ENCODE results near the gene COPG2.

COPG2 gene

DNA sequence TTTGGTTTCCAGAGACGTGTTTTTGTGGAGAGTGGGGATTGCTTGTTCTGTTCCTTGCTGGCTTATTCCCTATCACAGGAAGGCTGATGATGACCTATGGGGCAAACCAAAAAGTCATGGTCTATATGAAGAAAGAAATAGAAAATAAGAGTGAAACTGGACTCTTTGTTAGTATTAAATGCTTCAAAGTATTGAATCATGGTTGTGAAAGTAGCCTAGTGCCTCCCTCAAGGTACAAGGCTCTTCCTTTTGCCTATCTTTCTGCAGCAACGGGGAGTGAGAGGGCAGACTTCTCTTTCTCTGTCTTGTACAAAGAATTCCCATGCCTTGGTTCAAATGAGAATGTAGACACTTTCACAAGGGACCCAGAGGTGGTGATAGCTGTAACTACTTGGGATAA, 167.6 kb downstream of the COPG2 start:
- no peak for DNase-seq (ENCODE audit: low read depth in 1 of 2, low spot score in 1 of 2)

DNA sequence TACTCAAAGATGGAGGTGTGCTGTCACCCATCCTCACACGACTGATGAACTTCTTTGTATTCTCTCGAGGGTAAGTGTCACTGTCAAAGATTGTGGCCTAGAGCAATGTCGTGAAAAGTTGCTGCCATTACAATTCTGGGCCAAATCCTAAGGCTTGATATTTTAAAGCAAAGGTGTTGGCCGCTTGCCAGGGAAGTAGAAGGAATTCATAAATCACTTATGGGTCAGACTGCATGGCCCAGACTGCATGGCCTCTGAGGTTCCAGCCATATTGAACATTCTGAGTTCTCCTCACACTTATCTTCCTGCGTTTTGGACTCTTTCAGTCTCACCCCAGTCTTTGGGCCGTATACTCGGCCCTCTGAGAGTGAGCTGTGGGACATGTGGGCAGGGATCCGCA, 168.1 kb downstream of the COPG2 start:
- DNase-seq (ENCODE audit: low read depth in 1 of 2, low spot score in 1 of 2) = no peak

DNA sequence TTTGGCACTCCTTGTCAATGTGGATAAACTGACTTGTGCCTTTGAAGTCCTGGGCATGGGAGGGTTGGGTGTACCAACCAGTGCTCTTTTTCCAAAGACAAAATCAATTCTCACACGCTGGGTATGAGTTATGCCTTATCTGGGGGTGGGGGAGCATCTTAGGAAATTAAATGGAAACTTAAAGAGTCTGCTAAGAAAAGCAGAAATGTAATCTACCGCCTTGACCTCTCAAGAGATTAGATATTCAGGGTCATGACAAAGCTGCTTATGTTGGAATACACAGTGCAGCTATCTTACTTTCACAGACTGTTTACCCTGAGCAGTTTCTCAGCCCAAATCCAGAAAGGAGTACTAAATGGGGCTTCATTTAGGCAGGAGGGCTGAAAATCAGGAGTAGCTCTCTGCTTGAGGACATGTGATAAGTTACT, 174.1 kb downstream of the COPG2 start:
- DNase-seq (ENCODE audit: low read depth in 1 of 2, low spot score in 1 of 2) = no peak

DNA sequence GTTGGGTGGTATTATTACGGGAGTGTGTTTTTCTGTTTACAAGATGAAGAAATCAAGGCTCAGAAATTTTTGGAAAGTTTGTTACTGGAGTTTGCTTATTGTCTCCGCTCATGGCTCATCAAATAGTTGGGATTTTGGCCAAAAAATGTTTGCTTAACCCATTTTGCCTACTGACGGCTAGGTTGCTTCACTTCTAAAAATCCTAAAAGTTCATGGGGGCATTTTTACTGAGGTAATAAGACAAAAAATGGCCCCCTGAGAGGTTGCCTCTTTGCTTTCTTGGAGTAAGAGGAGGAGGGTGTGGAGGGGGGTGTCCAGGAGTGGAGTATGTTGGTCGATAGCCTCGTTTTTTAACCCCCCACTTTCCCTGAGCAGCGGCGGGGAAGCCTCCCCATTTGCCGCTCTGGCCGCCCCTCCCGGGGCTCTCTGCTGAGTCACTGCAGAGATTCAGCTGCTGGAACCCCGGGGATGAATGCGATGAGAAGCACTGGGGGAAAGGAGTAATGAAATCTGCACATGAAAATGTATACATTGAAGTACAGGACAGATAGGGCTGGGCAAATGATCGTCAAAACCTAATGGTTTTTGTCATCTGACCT, 175.2 kb downstream of the COPG2 start:
- no peak for DNase-seq (ENCODE audit: low read depth in 1 of 2, low spot score in 1 of 2)

DNA sequence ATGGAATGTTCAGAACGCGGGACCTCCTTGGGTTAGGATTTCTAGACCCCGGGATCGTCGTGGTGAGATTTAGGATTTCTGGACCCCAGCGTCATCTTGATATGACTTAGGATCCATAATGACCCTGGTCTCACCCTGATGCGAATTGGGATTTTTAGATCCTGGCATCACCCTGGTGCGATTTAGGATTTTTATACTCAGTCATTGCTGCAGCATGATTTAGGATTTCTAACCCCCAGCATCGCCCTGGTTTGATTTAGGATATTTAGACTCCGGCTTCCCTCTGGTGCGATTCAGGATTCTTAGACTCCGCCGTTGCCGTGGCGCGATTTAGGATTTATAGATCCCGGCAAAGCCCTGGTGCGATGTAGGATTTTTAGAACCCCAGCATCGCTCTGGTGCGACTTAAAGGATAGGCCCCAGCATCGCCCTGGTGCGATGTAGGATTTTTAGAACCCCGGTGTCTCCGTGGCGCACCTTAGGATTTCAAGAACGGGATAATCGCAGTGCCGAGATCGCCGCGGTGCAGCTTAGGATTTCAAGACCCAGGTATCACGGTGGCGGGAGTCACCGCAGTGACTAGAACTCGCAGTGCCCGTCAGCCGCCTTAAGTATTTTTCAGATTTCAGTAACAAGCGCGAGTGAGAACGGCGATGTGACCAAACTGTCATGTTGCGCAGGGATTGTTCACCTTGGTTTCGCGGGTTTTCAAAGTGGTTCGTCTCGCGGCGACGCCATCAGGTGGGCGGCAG, 175.8 kb downstream of the COPG2 start:
- DNase-seq (ENCODE audit: low read depth in 1 of 2, low spot score in 1 of 2) = no peak

DNA sequence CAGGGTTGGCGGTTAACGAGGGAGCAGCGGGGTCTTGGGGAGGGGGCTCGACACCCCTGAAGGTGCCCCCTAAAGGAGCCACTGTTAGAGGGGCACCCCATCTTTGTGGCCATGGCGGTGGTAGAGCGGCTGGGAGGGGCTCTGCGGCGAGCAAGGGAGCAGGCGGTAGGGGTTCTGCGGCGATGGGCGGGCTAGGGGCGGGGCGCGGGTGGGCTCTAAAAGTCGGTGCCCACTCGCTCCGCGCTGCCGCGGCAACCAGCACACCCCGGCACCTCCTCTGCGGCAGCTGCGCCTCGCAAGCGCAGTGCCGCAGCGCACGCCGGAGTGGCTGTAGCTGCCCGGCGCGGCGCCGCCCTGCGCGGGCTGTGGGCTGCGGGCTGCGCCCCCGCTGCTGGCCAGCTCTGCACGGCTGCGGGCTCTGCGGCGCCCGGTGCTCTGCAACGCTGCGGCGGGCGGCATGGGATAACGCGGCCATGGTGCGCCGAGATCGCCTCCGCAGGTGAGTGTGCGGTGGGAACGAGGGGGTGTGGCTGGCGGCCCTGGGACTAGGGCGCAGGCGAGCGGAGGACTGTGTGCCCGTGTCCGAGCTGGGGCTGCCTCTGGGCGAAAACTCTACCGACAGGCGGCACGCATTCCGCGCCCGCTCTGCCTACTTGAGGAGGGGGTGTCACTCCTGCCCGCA, 176.6 kb downstream of the COPG2 start, which contains the start of gene MEST:
MEST (plus strand) TSS at position 245 of the 682 bp plus-strand sequence; CDS start at position 474, 229 bp downstream.
- no peak for DNase-seq (ENCODE audit: low read depth in 1 of 2, low spot score in 1 of 2)

DNA sequence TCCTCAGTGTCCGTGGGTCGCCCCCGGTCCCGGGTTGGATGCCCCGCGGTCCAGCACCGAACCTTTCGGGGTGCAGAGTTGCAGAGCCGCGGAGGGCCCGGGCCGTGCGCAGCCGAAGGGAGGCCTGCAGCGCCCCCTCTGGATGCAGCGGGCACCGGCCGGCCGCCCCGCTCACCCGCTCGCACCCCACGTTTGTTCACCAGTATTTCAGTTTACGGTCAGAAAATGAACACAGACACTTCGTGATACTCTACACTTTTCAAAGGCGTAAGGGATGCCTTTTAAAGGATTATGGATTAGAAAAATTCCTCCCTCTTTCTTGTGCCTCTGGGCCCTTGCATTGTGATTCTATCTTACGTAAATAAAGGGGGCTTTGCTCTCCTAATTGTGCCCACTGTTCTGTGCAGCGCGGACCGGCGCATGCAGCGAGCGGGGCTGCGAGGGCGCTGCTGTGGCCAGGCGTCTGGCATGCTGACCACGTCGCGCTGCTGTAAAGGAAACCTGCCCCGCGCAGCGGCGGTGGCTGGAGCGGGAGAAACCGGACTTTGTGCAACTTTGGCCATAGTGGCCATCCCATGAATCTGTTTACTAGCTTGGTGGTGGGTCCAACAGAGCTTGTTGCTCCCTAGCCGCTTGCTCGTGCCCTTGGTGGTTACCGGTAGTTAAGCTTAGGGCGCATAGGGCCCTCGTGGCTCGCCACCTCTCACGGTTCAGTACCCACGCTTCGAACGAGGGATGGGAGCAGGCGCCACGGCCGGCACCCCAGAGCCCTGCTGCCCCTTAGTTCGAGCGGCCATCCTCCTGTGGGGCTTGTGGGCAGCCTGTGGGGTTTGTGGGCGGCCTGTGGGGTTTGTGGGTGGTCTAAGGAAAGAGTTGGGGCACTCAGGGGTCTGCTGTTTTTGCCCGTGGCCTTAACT, 177.4 kb downstream of the COPG2 start:
- DNase-seq (ENCODE audit: low read depth in 1 of 2, low spot score in 1 of 2) = peak in 1 of 2 donors; percentile 27

DNA sequence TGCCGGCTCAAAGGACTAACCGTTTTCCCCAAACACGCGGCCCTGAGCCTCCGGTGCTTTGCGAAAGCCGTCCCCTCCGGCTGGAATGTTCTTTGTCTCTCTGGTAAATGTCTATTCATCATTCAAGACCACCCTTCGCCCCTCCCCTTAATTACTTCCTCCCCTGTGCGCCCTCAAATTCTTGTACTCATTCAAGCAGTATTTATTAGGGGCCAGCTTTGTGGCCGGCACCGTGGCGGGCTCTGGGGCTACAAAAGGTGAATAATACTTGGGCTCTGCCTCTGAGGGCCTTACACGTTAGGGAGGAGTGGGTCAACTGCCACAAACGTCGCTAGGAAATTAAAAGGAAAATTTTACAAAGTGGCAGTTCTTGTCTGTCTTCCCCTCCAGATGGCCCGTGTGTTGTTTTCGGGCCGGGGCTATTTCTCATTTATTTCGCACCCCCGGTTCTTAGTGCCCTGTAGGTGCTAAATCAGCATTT, 178.2 kb downstream of the COPG2 start:
- no peak for DNase-seq (ENCODE audit: low read depth in 1 of 2, low spot score in 1 of 2)

DNA sequence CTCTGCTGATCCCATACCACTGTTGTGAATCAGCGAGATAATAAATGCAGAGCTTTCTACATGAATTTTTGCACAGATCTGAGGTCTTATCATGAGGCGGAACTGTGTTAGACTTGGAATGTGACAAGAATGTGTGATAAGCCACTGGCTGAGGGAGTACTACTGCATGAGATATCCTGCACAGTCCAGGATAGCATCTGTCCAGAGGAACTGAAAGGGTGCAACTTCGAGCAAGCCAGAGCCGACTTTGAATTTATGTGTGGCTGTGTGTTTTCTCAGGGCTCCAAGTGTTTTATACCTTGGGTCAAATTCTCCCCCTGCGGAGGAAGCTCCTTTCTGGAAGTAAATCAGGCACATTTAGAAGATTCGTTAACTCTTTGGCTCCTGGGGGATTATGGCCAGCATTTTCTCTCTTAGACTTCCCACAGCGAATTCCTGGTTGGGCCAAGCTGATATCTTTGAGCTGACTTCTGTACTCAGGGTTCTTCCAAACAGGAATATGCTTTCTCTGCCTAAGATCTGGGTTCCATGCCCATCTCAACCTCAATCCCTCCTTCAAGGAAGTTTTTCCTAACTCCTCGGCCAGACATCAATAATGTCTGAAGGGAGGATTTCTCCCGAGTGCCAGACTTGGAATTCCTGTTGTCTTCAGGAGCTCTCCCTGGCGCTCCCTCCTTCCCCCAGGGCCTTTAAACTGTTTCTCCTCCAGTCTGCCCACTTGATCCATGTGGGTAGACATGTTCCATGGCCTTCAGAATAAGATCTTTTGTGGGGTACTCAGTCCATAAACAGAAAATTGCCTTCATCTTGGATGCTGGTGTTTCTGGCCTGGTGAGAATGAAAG, 179.2 kb downstream of the COPG2 start:
- DNase-seq (ENCODE audit: low read depth in 1 of 2, low spot score in 1 of 2) = no peak

DNA sequence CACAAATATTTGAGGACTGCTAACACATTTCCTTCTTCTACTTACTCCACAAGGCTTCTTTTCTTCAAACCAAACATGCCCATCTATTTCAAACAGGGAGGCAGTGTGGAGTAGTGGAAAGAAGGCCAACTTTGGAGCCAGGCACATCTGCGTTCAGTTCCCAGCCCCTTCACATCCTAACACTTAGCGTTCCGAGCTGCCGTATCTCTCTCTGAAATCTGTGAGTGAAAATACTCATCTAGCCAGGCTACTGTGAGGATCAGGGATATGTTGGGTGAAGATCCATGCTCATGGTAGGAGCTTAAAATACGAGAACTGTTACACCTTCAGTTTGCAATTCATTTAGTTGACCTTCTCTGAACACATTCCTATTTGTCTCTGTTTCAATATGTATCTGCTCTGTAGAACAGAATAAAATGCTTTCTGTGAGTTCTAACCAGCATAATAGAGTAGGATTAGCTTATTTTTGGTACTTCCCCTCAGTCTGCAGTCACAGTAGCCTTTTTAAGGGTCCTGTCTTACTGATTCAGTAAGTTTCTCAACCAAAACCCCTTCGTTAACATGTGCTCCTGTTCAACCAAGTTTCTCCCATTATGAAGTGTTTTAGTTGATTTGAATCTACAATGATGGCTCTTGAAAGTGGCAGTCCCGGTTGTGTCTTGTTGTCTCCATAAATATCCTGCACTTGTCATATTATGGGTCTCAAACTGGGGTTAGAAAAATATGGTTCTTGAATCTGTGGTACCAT, 180.0 kb downstream of the COPG2 start:
- no peak for DNase-seq (ENCODE audit: low read depth in 1 of 2, low spot score in 1 of 2)

DNA sequence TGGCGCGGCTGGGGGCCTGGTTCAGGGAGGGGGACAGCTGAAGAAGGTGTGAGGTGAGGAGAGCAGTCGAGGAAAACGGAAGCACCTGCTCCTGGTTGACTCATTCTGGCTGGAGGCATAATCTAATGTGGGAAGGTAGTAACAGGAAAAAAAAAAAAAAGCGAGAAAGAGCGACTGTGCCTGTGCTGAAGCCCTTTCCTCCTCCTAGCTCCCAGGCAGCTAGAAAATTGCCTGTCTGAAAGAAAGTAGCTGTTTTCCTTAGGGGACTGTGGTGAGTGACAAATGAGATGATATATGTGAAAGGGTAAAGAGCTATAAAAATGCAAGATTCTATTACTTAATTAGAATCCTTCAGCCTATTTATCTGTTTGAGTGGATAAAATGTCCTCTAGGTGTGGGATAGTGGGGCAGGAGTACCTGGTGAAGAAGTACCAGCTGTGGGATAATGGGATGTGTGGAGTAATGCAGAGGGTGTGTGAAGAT, 181.6 kb downstream of the COPG2 start:
- DNase-seq (ENCODE audit: low read depth in 1 of 2, low spot score in 1 of 2) = no peak

DNA sequence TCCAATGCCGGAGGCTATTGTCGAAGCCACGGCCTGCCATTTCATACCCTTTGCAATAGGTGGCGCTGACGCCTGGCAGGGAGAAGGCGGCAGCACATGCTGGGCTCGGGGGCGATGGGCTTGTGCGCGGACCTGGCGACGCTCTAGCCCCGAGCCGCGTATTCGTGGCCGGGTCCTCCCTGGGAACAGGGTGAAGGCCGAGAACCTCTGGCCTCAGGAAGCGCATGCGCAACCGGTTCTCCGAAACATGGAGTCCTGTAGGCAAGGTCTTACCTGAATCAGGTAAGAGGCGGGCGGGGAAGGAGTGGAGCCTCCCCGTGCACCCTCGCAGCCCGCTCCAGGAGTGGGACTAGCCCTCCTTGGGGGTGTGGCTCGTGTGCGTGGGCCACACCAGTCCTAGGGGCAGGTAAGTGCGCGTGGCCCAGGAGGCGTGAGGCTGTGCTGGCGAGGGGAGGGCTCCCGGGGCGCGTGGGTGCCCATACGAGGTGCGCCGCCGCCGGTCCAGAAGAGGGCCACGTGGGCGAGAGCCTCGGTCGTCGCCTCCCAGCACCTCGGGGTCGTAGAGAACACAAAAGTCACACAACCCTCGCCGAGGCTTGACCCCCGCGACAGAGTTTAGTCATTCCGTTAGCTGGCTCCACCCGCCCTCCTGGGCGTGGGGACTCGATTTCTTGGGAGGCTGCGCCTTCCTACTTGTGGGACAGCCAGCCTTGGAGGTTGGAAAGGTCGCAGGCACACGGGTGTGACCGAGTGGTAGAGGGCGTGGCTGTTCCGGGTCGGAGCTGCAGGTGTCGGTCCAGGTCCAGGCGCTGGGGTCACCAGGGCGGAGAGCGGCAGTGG, 182.2 kb downstream of the COPG2 start:
- peak; percentile 16 to 36 for DNase-seq (ENCODE audit: low read depth in 1 of 2, low spot score in 1 of 2)

DNA sequence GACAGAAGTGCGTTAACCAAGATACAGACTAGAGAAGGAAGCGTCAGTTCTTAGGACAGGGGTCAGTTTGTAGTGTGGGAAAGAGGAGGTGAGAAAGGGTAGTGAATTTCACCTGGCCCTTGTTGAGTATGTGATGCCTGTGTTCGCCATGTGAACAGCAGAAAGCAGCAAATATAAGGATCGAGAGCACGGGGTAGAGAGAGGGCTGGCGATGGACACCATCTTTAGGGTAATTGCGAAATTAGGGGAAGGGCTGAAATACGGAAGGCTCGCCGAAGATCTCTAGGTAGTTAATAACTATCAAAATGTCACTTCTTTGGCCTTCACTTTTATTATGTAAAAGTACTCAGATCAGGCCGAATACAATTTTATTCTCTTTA, 182.8 kb downstream of the COPG2 start:
- DNase-seq (ENCODE audit: low read depth in 1 of 2, low spot score in 1 of 2) = no peak

DNA sequence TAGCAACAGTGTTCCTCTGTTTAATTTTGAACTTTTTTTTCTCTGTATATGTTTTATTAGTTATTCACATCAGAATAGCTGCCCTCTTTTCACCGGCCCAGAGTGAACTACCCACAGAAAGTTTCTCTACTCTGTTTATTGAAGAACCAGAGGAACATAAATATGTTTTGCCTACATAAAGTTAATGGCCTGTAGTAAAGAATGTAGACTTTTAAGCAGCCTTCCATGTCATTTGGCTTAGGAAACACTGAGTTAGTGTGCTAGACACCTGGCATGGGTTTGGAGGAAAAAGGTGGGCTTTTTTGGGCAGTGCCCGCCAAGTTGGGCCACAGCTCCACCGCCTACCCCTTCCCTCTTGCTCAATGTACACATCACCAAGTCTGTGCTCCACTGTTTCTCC, 185.5 kb downstream of the COPG2 start:
- no peak for DNase-seq (ENCODE audit: low read depth in 1 of 2, low spot score in 1 of 2)

DNA sequence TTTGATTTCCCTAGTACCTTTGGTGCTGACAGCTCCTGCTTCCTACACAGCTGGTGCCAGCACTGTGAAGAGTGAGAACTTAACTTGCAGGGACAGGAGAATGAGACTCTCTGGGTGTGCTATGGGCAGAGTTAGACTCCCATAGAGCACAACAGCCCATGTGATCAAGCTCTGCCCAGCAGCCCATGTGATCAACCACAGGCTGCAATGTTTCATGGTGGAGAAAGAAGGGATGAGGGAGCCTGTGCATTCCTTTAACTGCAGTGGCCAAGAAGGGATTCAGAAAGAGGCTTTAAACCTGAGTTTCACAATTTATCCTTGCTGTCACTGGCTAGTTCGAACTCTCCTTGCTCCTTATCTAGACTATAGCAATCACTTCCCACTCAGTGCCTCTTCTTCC, 186.7 kb downstream of the COPG2 start:
- no peak for DNase-seq (ENCODE audit: low read depth in 1 of 2, low spot score in 1 of 2)

DNA sequence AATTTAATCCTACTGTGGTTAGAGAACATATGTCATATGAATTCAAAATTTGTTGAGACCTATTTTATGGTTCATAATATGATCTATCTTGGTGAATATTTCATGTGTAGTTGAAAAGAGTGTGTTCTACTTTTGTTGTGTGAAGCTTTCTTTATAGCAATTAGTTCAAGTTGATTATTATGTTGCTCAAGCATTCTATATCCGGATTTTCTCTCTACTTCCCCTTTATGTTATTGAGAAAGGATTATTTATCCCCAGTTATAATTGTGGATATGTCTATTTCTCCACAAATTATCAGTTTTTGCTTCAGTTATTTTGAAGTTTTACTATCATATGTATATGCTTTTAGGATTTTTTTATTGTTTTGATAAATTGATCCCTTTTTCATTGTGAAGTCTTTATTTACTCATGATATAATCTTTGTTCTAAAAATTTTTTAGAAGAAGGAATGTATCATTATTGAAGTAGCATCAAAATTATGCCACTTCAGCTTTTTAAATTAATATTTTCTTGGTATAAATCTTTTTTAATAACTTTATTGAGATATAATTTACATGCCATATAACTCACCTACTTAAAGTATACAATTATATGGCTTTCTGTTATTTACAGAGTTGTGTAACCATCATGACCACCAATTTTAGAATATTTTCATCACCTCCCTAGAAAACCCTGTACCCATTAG, 188.7 kb downstream of the COPG2 start:
- DNase-seq (ENCODE audit: low read depth in 1 of 2, low spot score in 1 of 2) = no peak

DNA sequence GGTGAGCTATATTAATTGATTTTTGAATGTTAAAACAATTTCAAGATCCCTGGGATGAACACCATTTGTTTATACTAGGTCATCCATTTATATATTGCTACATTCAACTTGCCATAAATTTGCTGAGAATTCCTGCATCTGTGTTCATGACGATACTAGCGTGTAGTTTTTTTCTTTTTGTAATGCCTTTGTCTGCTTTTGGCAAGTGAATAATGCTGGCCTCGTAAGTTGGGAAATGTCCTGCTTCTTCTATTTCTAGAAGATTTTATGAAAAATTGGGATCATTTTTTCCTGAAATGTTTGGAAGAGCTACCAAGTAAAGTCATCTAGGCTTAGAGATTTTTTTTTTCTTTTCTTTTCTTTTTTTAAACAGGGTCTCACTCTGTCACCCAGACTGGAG, 189.6 kb downstream of the COPG2 start:
- no peak for DNase-seq (ENCODE audit: low read depth in 1 of 2, low spot score in 1 of 2)

Measured in stimulated activated CD4-positive, alpha-beta T cell treated with anti-CD3 and anti-CD28 coated beads, Interleukin-15, amount 100 ng/mL, for 1 hour (primary cell).